Measurements from ENCODE around the gene FRAS1. TPM values are rescaled to one million over a fixed set of nuclear protein-coding genes. Genes with fewer than 3 reads are reported as not detected.

The FRAS1 gene
- total and polyA plus RNA-seq, 2 donors (not counting 1 experiment from before 2014, with no cell fraction given): 0.03 to 0.12 TPM

GRCh38 chr4:78297116-78297800 is 240.1 kb downstream of the FRAS1 start:
- intact Hi-C loops (cut with micrococcal nuclease): no loop called here
- no peak overlapping the region for H3K4me3 Mint-ChIP-seq
- H3K9ac ChIP-seq (ENCODE audit: low read length): no peak overlapping the region
- H3K36me3 ChIP-seq (replicated peaks in 1 of 2; ENCODE audit: control extremely low read depth in 1 of 2, control insufficient read depth in 1 of 2, extremely low read depth in 1 of 2, insufficient read depth in 2 of 2, low read length in 1 of 2): no peaks in the 10 kb centered on the region
- no peaks in the 10 kb centered on the region for H3K9me3 Mint-ChIP-seq (ENCODE audit: insufficient read depth)
- H2AFZ ChIP-seq (ENCODE audit: insufficient read depth, low read depth, low read length, poor library complexity, severe bottlenecking): no peak overlapping the region
- DNase-seq (no peak), ATAC-seq (ENCODE audit: low read depth) (no peak)
- H3K27ac ChIP-seq (ENCODE audit: low read length in 2 of 2): no peak overlapping the region
- H3K4me3 ChIP-seq (ENCODE audit: control extremely low read depth in 1 of 5, extremely low read depth in 1 of 5, insufficient read depth in 1 of 5, low read depth in 2 of 5, low read length in 4 of 5): no peak overlapping the region
- H3K4me1 Mint-ChIP-seq: peaks cover 8% of the 10 kb centered on the region
- H3K9me3 ChIP-seq (ENCODE audit: control extremely low read depth in 1 of 3, control insufficient read depth in 2 of 3, insufficient read depth in 1 of 3, low read length in 2 of 3): no peaks in the 10 kb centered on the region
- no peak overlapping the region for H3K4me2 ChIP-seq (replicated peaks; ENCODE audit: low read depth, low read length, poor library complexity, severe bottlenecking)
- ChIA-PET CTCF (interaction anchor here (0.7 kb wide), 1 partner anchor 97 kb away, joined by 3 read pairs; no protein-coding TSS in a partner anchor), POLR2A (no interaction called here)
- H3K27me3 ChIP-seq (replicated peaks in 1 of 4; ENCODE audit: control extremely low read depth in 1 of 4, control insufficient read depth in 3 of 4, insufficient read depth in 4 of 4, low read length in 3 of 4): no peaks in the 10 kb centered on the region
- H3K79me2 ChIP-seq (ENCODE audit: control insufficient read depth, insufficient read depth, low read length): no peaks in the 10 kb centered on the region
- TF ChIP-seq, protein P1, sequence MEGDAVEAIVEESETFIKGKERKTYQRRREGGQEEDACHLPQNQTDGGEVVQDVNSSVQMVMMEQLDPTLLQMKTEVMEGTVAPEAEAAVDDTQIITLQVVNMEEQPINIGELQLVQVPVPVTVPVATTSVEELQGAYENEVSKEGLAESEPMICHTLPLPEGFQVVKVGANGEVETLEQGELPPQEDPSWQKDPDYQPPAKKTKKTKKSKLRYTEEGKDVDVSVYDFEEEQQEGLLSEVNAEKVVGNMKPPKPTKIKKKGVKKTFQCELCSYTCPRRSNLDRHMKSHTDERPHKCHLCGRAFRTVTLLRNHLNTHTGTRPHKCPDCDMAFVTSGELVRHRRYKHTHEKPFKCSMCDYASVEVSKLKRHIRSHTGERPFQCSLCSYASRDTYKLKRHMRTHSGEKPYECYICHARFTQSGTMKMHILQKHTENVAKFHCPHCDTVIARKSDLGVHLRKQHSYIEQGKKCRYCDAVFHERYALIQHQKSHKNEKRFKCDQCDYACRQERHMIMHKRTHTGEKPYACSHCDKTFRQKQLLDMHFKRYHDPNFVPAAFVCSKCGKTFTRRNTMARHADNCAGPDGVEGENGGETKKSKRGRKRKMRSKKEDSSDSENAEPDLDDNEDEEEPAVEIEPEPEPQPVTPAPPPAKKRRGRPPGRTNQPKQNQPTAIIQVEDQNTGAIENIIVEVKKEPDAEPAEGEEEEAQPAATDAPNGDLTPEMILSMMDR (IDR thresholded peaks at IDR 0.05): no peak
- TF ChIP-seq EZH2 (IDR thresholded peaks at IDR 0.05; ENCODE audit: borderline replicate concordance, insufficient read depth, low read depth, low read length, poor library complexity, severe bottlenecking): no peak
- no peaks in the 10 kb centered on the region for H3K27me3 Mint-ChIP-seq
- H3K27ac Mint-ChIP-seq: no peak overlapping the region
- WGBS (ENCODE audit: insufficient coverage): no CpG with 5 or more reads among the region's 3 CpGs
- H3K4me1 ChIP-seq (ENCODE audit: control insufficient read depth in 2 of 2, insufficient read depth in 2 of 2, low read length in 2 of 2): peaks cover 4% of the 10 kb centered on the region in 2 donors
- H4K20me1 ChIP-seq (ENCODE audit: control insufficient read depth, insufficient read depth, low read length, poor library complexity, severe bottlenecking): no peaks in the 10 kb centered on the region

DNA sequence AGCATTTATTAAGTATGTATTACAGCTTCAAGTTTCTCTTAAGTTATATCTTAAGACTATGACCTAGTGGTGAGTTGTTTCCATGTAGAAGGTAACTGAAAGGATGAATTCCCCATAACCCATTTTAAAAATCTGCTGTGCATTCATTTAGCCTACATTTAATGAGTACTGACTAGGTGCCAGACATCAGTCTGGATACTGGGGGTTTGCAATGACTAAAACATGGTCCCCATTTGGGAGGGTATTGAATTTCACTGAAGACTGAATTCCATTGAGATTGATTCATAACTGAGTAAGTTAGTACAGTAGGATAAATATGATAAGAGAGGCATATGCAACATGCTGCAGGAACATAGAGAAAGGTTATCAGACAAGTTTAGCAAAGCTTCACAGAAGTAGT is 241.5 kb downstream of the FRAS1 start:
- Histone ChIP-seq H3K4me1 (ENCODE audit: control insufficient read depth in 2 of 2, insufficient read depth in 2 of 2, low read length in 2 of 2) (peaks cover 4% of the 10 kb centered on the region in 2 donors), H3K36me3 (replicated peaks in 1 of 2; ENCODE audit: control extremely low read depth in 1 of 2, control insufficient read depth in 1 of 2, extremely low read depth in 1 of 2, insufficient read depth in 2 of 2, low read length in 1 of 2) (no peaks in the 10 kb centered on the region), H3K9me3 (ENCODE audit: control extremely low read depth in 1 of 3, control insufficient read depth in 2 of 3, insufficient read depth in 1 of 3, low read length in 2 of 3) (no peaks in the 10 kb centered on the region), H3K4me2 (replicated peaks; ENCODE audit: low read depth, low read length, poor library complexity, severe bottlenecking) (no peak overlapping the region), H3K4me3 (ENCODE audit: control extremely low read depth in 1 of 5, extremely low read depth in 1 of 5, insufficient read depth in 1 of 5, low read depth in 2 of 5, low read length in 4 of 5) (no peak overlapping the region), H4K20me1 (ENCODE audit: control insufficient read depth, insufficient read depth, low read length, poor library complexity, severe bottlenecking) (no peaks in the 10 kb centered on the region), H3K27ac (ENCODE audit: low read length in 2 of 2) (no peak overlapping the region), H2AFZ (ENCODE audit: insufficient read depth, low read depth, low read length, poor library complexity, severe bottlenecking) (no peak overlapping the region), H3K9ac (ENCODE audit: low read length) (no peak overlapping the region), H3K79me2 (ENCODE audit: control insufficient read depth, insufficient read depth, low read length) (no peaks in the 10 kb centered on the region), H3K27me3 (replicated peaks in 1 of 4; ENCODE audit: control extremely low read depth in 1 of 4, control insufficient read depth in 3 of 4, insufficient read depth in 4 of 4, low read length in 3 of 4) (no peaks in the 10 kb centered on the region)
- ChIA-PET POLR2A (no interaction called here), CTCF (no interaction called here)
- Mint-ChIP-seq H3K27ac (no peak overlapping the region), H3K4me3 (no peak overlapping the region), H3K9me3 (ENCODE audit: insufficient read depth) (no peaks in the 10 kb centered on the region), H3K27me3 (no peaks in the 10 kb centered on the region), H3K4me1 (peaks cover 8% of the 10 kb centered on the region)
- ATAC-seq (ENCODE audit: low read depth) (no peak), DNase-seq (no peak)
- intact Hi-C loops (cut with micrococcal nuclease): no loop called here
- TF ChIP-seq, protein P1 (IDR thresholded peaks at IDR 0.05): no peak
- no peak for TF ChIP-seq EZH2 (IDR thresholded peaks at IDR 0.05; ENCODE audit: borderline replicate concordance, insufficient read depth, low read depth, low read length, poor library complexity, severe bottlenecking)
